ENCODE results near the gene RAB35. TPM values are rescaled to one million over a fixed set of nuclear protein-coding genes. Genes with fewer than 3 reads are reported as not detected.

RAB35 gene
- total RNA-seq, 1 experiment from 2014 or later: 52.8 TPM

DNA sequence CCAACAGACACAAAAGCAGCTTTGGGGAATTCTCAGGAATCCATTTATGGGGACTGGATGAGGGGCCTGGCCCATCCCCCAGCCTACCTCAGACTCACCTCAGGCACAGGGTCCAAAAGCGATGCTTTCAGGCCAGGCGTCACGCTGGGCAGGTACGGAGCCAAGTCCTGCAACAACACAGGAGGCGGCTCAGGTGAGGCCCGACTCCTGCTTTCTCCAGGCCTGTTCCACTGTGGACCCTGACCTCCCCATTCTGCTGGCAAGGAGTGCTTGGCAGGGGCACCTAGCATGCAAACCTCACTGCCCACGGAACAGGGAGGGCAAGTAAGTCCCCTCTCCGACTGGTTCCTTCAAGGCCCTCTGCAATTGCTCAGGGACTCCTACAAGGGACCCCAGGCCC, 28.6 kb upstream of the RAB35 start:
- no peaks in the 10 kb centered on the region for H4K20me1 ChIP-seq (ENCODE audit: low read length)
- no peak for DNase-seq
- H3K4me3 ChIP-seq (ENCODE audit: low read length): no peak overlapping the region
- BruUV-seq (replicated peaks): no TSS peak
- no peak for ATAC-seq
- H2AFZ ChIP-seq (ENCODE audit: low read length): no peak overlapping the region
- H3K79me2 ChIP-seq (ENCODE audit: low read length): no peaks in the 10 kb centered on the region
- no peak overlapping the region for H3K9ac ChIP-seq (ENCODE audit: low read length)
- H3K4me2 ChIP-seq (ENCODE audit: low read length): no peak overlapping the region
- no peaks in the 10 kb centered on the region for H3K9me3 ChIP-seq (ENCODE audit: low read length)
- peaks cover 7% of the 10 kb centered on the region for H3K4me1 ChIP-seq (ENCODE audit: insufficient read depth, low read length)
- intact Hi-C loops (cut with micrococcal nuclease): no loop called here
- H3K9me2 ChIP-seq (replicated peaks; ENCODE audit: low read length): no peaks in the 10 kb centered on the region
- H3K27ac ChIP-seq (ENCODE audit: low read length): no peak overlapping the region
- TF ChIP-seq EZH2phosphoT487 (IDR thresholded peaks at IDR 0.05; ENCODE audit: borderline replicate concordance, low read length) (no peak), EZH2 (IDR thresholded peaks at IDR 0.05; ENCODE audit: low read length, unreplicated experiment) (no peak)
- TF ChIP-seq, protein P1, sequence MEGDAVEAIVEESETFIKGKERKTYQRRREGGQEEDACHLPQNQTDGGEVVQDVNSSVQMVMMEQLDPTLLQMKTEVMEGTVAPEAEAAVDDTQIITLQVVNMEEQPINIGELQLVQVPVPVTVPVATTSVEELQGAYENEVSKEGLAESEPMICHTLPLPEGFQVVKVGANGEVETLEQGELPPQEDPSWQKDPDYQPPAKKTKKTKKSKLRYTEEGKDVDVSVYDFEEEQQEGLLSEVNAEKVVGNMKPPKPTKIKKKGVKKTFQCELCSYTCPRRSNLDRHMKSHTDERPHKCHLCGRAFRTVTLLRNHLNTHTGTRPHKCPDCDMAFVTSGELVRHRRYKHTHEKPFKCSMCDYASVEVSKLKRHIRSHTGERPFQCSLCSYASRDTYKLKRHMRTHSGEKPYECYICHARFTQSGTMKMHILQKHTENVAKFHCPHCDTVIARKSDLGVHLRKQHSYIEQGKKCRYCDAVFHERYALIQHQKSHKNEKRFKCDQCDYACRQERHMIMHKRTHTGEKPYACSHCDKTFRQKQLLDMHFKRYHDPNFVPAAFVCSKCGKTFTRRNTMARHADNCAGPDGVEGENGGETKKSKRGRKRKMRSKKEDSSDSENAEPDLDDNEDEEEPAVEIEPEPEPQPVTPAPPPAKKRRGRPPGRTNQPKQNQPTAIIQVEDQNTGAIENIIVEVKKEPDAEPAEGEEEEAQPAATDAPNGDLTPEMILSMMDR (conservative IDR thresholded peaks at IDR 0.05; ENCODE audit: low read depth, low read length): no peak
- no peaks in the 10 kb centered on the region for H3F3A ChIP-seq (ENCODE audit: low read length, unreplicated experiment)
- H3K36me3 ChIP-seq (ENCODE audit: low read depth, low read length): peaks cover 91% of the 10 kb centered on the region
- H3K27me3 ChIP-seq (ENCODE audit: low read length): no peaks in the 10 kb centered on the region
- ChIA-PET POLR2A (ENCODE audit: unreplicated experiment) (no interaction called here), CTCF (no interaction called here)

DNA sequence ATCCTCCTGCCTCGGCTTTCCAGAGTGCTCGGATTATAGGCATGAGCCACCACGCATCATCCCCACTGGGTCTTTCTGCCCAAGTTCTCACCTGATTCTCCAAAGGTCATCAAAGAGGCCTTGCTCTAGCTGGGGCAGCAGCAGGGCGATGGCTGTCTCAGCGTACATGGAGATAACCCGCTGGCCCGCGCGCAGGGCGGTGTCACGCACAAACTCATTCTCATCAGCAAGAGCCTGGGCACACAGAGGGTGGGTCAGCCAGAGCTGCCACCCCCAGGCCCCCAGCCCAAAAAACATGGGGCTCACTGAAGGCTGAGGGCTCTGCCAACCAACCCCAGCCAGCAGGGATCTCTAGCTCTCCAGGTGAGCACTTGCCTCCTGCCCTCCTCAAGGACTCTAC, 27.7 kb upstream of the RAB35 start:
- no peak for DNase-seq
- BruUV-seq (replicated peaks): no TSS peak

GRCh38 chr12:120142231-120142877, 25.8 kb upstream of the RAB35 start:
- Histone ChIP-seq H3K79me2 (ENCODE audit: low read length) (no peaks in the 10 kb centered on the region), H2AFZ (ENCODE audit: low read length) (no peak overlapping the region), H3K4me2 (ENCODE audit: low read length) (no peak overlapping the region), H3K4me3 (ENCODE audit: low read length) (no peak overlapping the region), H3K27ac (ENCODE audit: low read length) (peak overlapping the region; percentile 75), H3K9me2 (replicated peaks; ENCODE audit: low read length) (no peaks in the 10 kb centered on the region), H3K9me3 (ENCODE audit: low read length) (no peaks in the 10 kb centered on the region), H3F3A (ENCODE audit: low read length, unreplicated experiment) (no peaks in the 10 kb centered on the region), H3K36me3 (ENCODE audit: low read depth, low read length) (peaks cover 90% of the 10 kb centered on the region), H4K20me1 (ENCODE audit: low read length) (no peaks in the 10 kb centered on the region), H3K4me1 (ENCODE audit: insufficient read depth, low read length) (peaks cover 7% of the 10 kb centered on the region), H3K9ac (ENCODE audit: low read length) (peak overlapping the region; percentile 36; the same call in 1 of the 2 replicates), H3K27me3 (ENCODE audit: low read length) (no peaks in the 10 kb centered on the region)
- no TSS peak for BruUV-seq (replicated peaks)
- POLR2A ChIA-PET (ENCODE audit: unreplicated experiment): no interaction called here
- ATAC-seq: peak; percentile 93
- CTCF ChIA-PET: interaction anchor here (0.6 kb wide), 1 partner anchor 16 kb away, joined by 3 read pairs; no protein-coding TSS in a partner anchor
- intact Hi-C loops (cut with micrococcal nuclease): no loop called here
- peak; percentile 61 for DNase-seq
- TF ChIP-seq, protein P1 (conservative IDR thresholded peaks at IDR 0.05; ENCODE audit: low read depth, low read length): no peak
- TF ChIP-seq EZH2phosphoT487 (IDR thresholded peaks at IDR 0.05; ENCODE audit: borderline replicate concordance, low read length) (no peak), EZH2 (IDR thresholded peaks at IDR 0.05; ENCODE audit: low read length, unreplicated experiment) (no peak)

More for the DNA sequence above, 27.7 kb upstream of the RAB35 start:
- no peak overlapping the region for H3K4me3 ChIP-seq (ENCODE audit: low read length)
- intact Hi-C loops (cut with micrococcal nuclease): no loop called here
- TF ChIP-seq, protein P1 (conservative IDR thresholded peaks at IDR 0.05; ENCODE audit: low read depth, low read length): no peak
- TF ChIP-seq EZH2 (IDR thresholded peaks at IDR 0.05; ENCODE audit: low read length, unreplicated experiment) (no peak), EZH2phosphoT487 (IDR thresholded peaks at IDR 0.05; ENCODE audit: borderline replicate concordance, low read length) (no peak)
- ChIA-PET POLR2A (ENCODE audit: unreplicated experiment) (no interaction called here), CTCF (no interaction called here)
- no peaks in the 10 kb centered on the region for H3K79me2 ChIP-seq (ENCODE audit: low read length)
- peaks cover 94% of the 10 kb centered on the region for H3K36me3 ChIP-seq (ENCODE audit: low read depth, low read length)
- no peak overlapping the region for H3K4me2 ChIP-seq (ENCODE audit: low read length)
- no peak overlapping the region for H3K27ac ChIP-seq (ENCODE audit: low read length)
- no peak overlapping the region for H2AFZ ChIP-seq (ENCODE audit: low read length)
- no peaks in the 10 kb centered on the region for H3F3A ChIP-seq (ENCODE audit: low read length, unreplicated experiment)
- H3K9ac ChIP-seq (ENCODE audit: low read length): no peak overlapping the region
- no peaks in the 10 kb centered on the region for H3K9me3 ChIP-seq (ENCODE audit: low read length)
- H3K9me2 ChIP-seq (replicated peaks; ENCODE audit: low read length): no peaks in the 10 kb centered on the region
- H3K27me3 ChIP-seq (ENCODE audit: low read length): no peaks in the 10 kb centered on the region
- ATAC-seq: no peak
- H4K20me1 ChIP-seq (ENCODE audit: low read length): no peaks in the 10 kb centered on the region
- H3K4me1 ChIP-seq (ENCODE audit: insufficient read depth, low read length): peaks cover 7% of the 10 kb centered on the region
